ENCODE results near the gene SLC15A5. TPM values are rescaled to one million over a fixed set of nuclear protein-coding genes. Genes with fewer than 3 reads are reported as not detected.

The SLC15A5 gene
- total and polyA plus RNA-seq, 2 of the 4 experiments (the other 2 are of a cell fraction), result not detected

GRCh38 chr12:16294376-16294956 lies 17.0 kb upstream of the SLC15A5 start:
- no peak overlapping the region for H3K4me2 ChIP-seq (ENCODE audit: low read depth, low read length)
- H2AK5ac ChIP-seq (ENCODE audit: low read depth, low read length), result no peak overlapping the region
- no peak for DNase-seq
- H3K36me3 ChIP-seq (ENCODE audit: control insufficient read depth, insufficient read depth, low read length), result no peaks in the 10 kb centered on the region
- H3K18ac ChIP-seq (ENCODE audit: low read depth, low read length), result no peak overlapping the region
- no peaks in the 10 kb centered on the region; the same call in 1 of the 2 replicates for H3K27me3 ChIP-seq (ENCODE audit: control insufficient read depth, insufficient read depth, low read length)
- H4K8ac ChIP-seq (ENCODE audit: low read depth in 2 of 2, low read length in 2 of 2), result no peak overlapping the region
- H3K14ac ChIP-seq (replicated peaks; ENCODE audit: low read depth, low read length), result no peak overlapping the region
- BruUV-seq (replicated peaks), result no TSS peak
- in situ Hi-C loops (cut with MboI; ENCODE audit: low sequenced_read_pairs), result no loop called here
- no peaks in the 10 kb centered on the region for H3K4me1 ChIP-seq (ENCODE audit: control insufficient read depth, insufficient read depth, low read length)
- CTCF ChIA-PET, result no interaction called here
- H3K4me3 ChIP-seq (ENCODE audit: insufficient read depth, low read depth, low read length), result no peak overlapping the region
- H3K79me1 ChIP-seq (ENCODE audit: low read depth in 1 of 2, low read length in 2 of 2), result no peaks in the 10 kb centered on the region
- H2BK20ac ChIP-seq (ENCODE audit: low read depth, low read length), result no peak overlapping the region
- no peak overlapping the region for H2AFZ ChIP-seq (replicated peaks; ENCODE audit: low read length, poor library complexity)
- H4K91ac ChIP-seq (ENCODE audit: insufficient read depth, low read depth, low read length), result no peak overlapping the region
- POLR2A ChIA-PET (ENCODE audit: unreplicated experiment), result no interaction called here
- no peak overlapping the region for H3K27ac ChIP-seq (ENCODE audit: insufficient read depth, low read length)
- no peaks in the 10 kb centered on the region for H4K20me1 ChIP-seq (ENCODE audit: insufficient read depth, low read length)
- no CpG with 5 or more reads among the region's 1 CpG for WGBS, 2 experiments (ENCODE audit: extremely low coverage in 2 of 2, insufficient read length in 1 of 2)
- no peak overlapping the region for H2AK9ac ChIP-seq (replicated peaks; ENCODE audit: low read depth, low read length, poor library complexity)
- no peak for TF ChIP-seq RAD21 (IDR thresholded peaks at IDR 0.05; ENCODE audit: low read length)
- no peak for TF ChIP-seq RFX5 (IDR thresholded peaks at IDR 0.05; ENCODE audit: low read depth, low read length)
- no peak for TF ChIP-seq MXI1 (IDR thresholded peaks at IDR 0.05; ENCODE audit: borderline replicate concordance, low read depth, low read length)
- no peak for TF ChIP-seq POLR2A (IDR thresholded peaks at IDR 0.05; ENCODE audit: low read depth, low read length)
- TF ChIP-seq CHD1 (IDR thresholded peaks at IDR 0.05; ENCODE audit: low read depth, low read length), result no peak
- dilution Hi-C loops (cut with HindIII; ENCODE audit: low sequenced_read_pairs, unreplicated experiment), result no loop called here
- no peak overlapping the region for H2BK120ac ChIP-seq (ENCODE audit: low read depth, low read length)
- H3K23ac ChIP-seq (ENCODE audit: low read depth, low read length), result no peak overlapping the region
- no peak overlapping the region for H2BK15ac ChIP-seq (ENCODE audit: low read depth, low read length)
- no peak overlapping the region for H3K9ac ChIP-seq (ENCODE audit: low read depth, low read length)
- H3K4ac ChIP-seq (ENCODE audit: low read depth, low read length), result no peak overlapping the region
- H2BK5ac ChIP-seq (ENCODE audit: low read depth, low read length, poor library complexity, severe bottlenecking), result no peak overlapping the region
- H4K5ac ChIP-seq (ENCODE audit: low read depth, low read length), result no peak overlapping the region
- no peak for ATAC-seq (ENCODE audit: low read depth)
- H3K56ac ChIP-seq (ENCODE audit: extremely low read depth, insufficient read depth, low read length), result no peak overlapping the region
- intact Hi-C loops (cut with micrococcal nuclease), result no loop called here
- no peaks in the 10 kb centered on the region for H3K9me3 ChIP-seq (ENCODE audit: control insufficient read depth, insufficient read depth, low read length)
- no peaks in the 10 kb centered on the region for H3K9me1 ChIP-seq (ENCODE audit: insufficient read depth, low read length)

Measured in IMR-90 (cell line).